IMR-90 (cell line): ENCODE data around the gene AXIN2. TPM values are rescaled to one million over a fixed set of nuclear protein-coding genes. Genes with fewer than 3 reads are reported as not detected.

Experiments used
- ATAC-seq: fragments of 200-7000 bp; cut with Tn5 transposase; 2 replicates; pipeline ENCODE4 v1.9.1; 2020; ENCODE audit warnings: low read depth, mild to moderate bottlenecking, moderate library complexity
- BruUV-seq: library from RNA; stranded (reverse); fragments of 400-500 nt; replicated peaks from 2 replicates; lab custom pipeline; 2021; lab: Mats Ljungman, UMichigan
- CTCF ChIA-PET: fragments of 300-600 bp; formaldehyde crosslinking; extraction: SDS; loops from one replicate; lab custom pipeline; 2021; ENCODE audit warnings: antibody characterized with exemption; lab: Yijun Ruan, JAX
- POLR2A ChIA-PET: fragments of 300-600 bp; sonication (Branson Sonifier 250); formaldehyde crosslinking; loops from one replicate; lab custom pipeline; 2022; ENCODE audit warnings: antibody characterized with exemption; ENCODE audit not compliant: unreplicated experiment; lab: Charles Lee
- DNase-seq: peaks from one replicate; pipeline ENCODE4 v3.0.0; 2013
- H2AFZ ChIP-seq: replicated peaks from 2 replicates; pipeline ENCODE3; 2013; ENCODE audit warnings: low read length, mild to moderate bottlenecking; ENCODE audit not compliant: poor library complexity
- H2AK5ac ChIP-seq: 2 replicates; pipeline ENCODE4 v1.6.1; 2013; ENCODE audit warnings: low read depth, low read length, inconsistent platforms
- H2AK9ac ChIP-seq: replicated peaks from 2 replicates; pipeline ENCODE3; 2013; ENCODE audit warnings: mild to moderate bottlenecking, low read depth, low read length, moderate library complexity; ENCODE audit not compliant: poor library complexity
- H2BK120ac ChIP-seq: 2 replicates; pipeline ENCODE4 v1.6.1; 2013; ENCODE audit warnings: low read depth, low read length, inconsistent platforms
- H2BK15ac ChIP-seq: 3 replicates; pipeline ENCODE4 v1.6.1; 2013; ENCODE audit warnings: low read depth, low read length, inconsistent platforms
- H2BK20ac ChIP-seq: 2 replicates; pipeline ENCODE4 v1.6.1; 2013; ENCODE audit warnings: low read depth, mild to moderate bottlenecking, inconsistent platforms, low read length, moderate library complexity
- H2BK5ac ChIP-seq: 2 replicates; pipeline ENCODE4 v1.6.1; 2013; ENCODE audit warnings: mild to moderate bottlenecking, low read depth, low read length, inconsistent platforms; ENCODE audit not compliant: poor library complexity, severe bottlenecking
- H3K14ac ChIP-seq: replicated peaks from 2 replicates; pipeline ENCODE4 v1.6.1; 2013; ENCODE audit warnings: low read depth, low read length, inconsistent platforms
- H3K18ac ChIP-seq: 2 replicates; pipeline ENCODE4 v1.6.1; 2013; ENCODE audit warnings: low read depth, low read length, control low read depth
- H3K23ac ChIP-seq: 2 replicates; pipeline ENCODE4 v1.6.1; 2013; ENCODE audit warnings: low read depth, low read length, inconsistent platforms
- H3K27ac ChIP-seq: 2 replicates; pipeline ENCODE4 v1.5.1; 2013; ENCODE audit warnings: mild to moderate bottlenecking, control low read depth, low read length; ENCODE audit not compliant: insufficient read depth
- H3K27me3 ChIP-seq: 2 replicates; pipeline ENCODE4 v1.6.1; 2013; ENCODE audit warnings: low read length; ENCODE audit not compliant: control insufficient read depth, insufficient read depth
- H3K36me3 ChIP-seq: 2 replicates; pipeline ENCODE4 v1.6.1; 2013; ENCODE audit warnings: low read length, mixed read lengths; ENCODE audit not compliant: control insufficient read depth, insufficient read depth
- H3K4ac ChIP-seq: 2 replicates; pipeline ENCODE4 v1.6.1; 2013; ENCODE audit warnings: low read depth, low read length, inconsistent platforms
- H3K4me1 ChIP-seq: 2 replicates; pipeline ENCODE4 v1.6.1; 2013; ENCODE audit warnings: low read length, mixed read lengths; ENCODE audit not compliant: control insufficient read depth, insufficient read depth
- H3K4me2 ChIP-seq: 2 replicates; pipeline ENCODE4 v1.6.1; 2013; ENCODE audit warnings: low read depth, mild to moderate bottlenecking, control low read depth, low read length, moderate library complexity
- H3K4me3 ChIP-seq: 2 replicates; pipeline ENCODE4 v1.5.1; 2013; ENCODE audit warnings: low read depth, mild to moderate bottlenecking, control low read depth, low read length, moderate library complexity; ENCODE audit not compliant: insufficient read depth
- H3K56ac ChIP-seq: 2 replicates; pipeline ENCODE4 v1.6.1; 2013; ENCODE audit warnings: low read length, inconsistent platforms; ENCODE audit not compliant: insufficient read depth; ENCODE audit errors: extremely low read depth
- H3K79me1 ChIP-seq, 2 experiments: 2 replicates each; pipeline ENCODE4 v1.6.1; 2013; ENCODE audit warnings: low read length in 2 of 2, inconsistent platforms in 1 of 2, low read depth in 1 of 2
- H3K9ac ChIP-seq: 2 replicates; pipeline ENCODE4 v1.6.1; 2013; ENCODE audit warnings: low read depth, low read length, control low read depth
- H3K9me1 ChIP-seq: 2 replicates; pipeline ENCODE4 v1.6.1; 2013; ENCODE audit warnings: low read length, inconsistent platforms; ENCODE audit not compliant: insufficient read depth
- H3K9me3 ChIP-seq: 2 replicates; pipeline ENCODE4 v1.6.1; 2013; ENCODE audit warnings: low read length; ENCODE audit not compliant: control insufficient read depth, insufficient read depth
- H4K20me1 ChIP-seq: 2 replicates; pipeline ENCODE4 v1.6.1; 2013; ENCODE audit warnings: low read length, inconsistent platforms; ENCODE audit not compliant: insufficient read depth
- H4K5ac ChIP-seq: 2 replicates; pipeline ENCODE4 v1.6.1; 2013; ENCODE audit warnings: mild to moderate bottlenecking, low read depth, low read length, control low read depth
- H4K8ac ChIP-seq, 2 experiments: 2 replicates each; pipeline ENCODE4 v1.6.1; 2013; ENCODE audit warnings: low read depth in 2 of 2, low read length in 2 of 2, control low read depth in 1 of 2, inconsistent platforms in 1 of 2
- H4K91ac ChIP-seq: 2 replicates; pipeline ENCODE4 v1.6.1; 2013; ENCODE audit warnings: low read depth, low read length, inconsistent platforms; ENCODE audit not compliant: insufficient read depth
- BHLHE40 ChIP-seq: fragments of 150-350 bp; IDR thresholded peaks from 2 replicates; pipeline ENCODE4 v1.6.1; 2016; ENCODE audit warnings: mild to moderate bottlenecking, low read depth, low read length
- CEBPB ChIP-seq: IDR thresholded peaks from 2 replicates; pipeline ENCODE4 v1.6.1; 2012; ENCODE audit warnings: low read depth, low read length, improper control_type of control experiment
- CHD1 ChIP-seq: IDR thresholded peaks from 2 replicates; pipeline ENCODE4 v1.6.1; 2012; ENCODE audit warnings: low read depth, low read length, improper control_type of control experiment
- CTCF ChIP-seq: conservative IDR thresholded peaks from 2 replicates; pipeline ENCODE4 v1.5.1; 2012; ENCODE audit warnings: mild to moderate bottlenecking, low read depth, low read length, improper control_type of control experiment
- FOS ChIP-seq: fragments of 150-350 bp; IDR thresholded peaks from 2 replicates; pipeline ENCODE4 v1.6.1; 2016; ENCODE audit warnings: low read depth, low read length
- MAZ ChIP-seq: IDR thresholded peaks from 2 replicates; pipeline ENCODE4 v1.6.1; 2012; ENCODE audit warnings: low read depth, mild to moderate bottlenecking, low read length, improper control_type of control experiment, moderate library complexity, borderline replicate concordance
- MXI1 ChIP-seq: IDR thresholded peaks from 2 replicates; pipeline ENCODE4 v1.6.1; 2012; ENCODE audit warnings: low read depth, mild to moderate bottlenecking, low read length, moderate library complexity, borderline replicate concordance
- NFE2L2 ChIP-seq: fragments of 150-350 bp; IDR thresholded peaks from 2 replicates; pipeline ENCODE4 v1.6.1; 2016; ENCODE audit warnings: low read depth, mild to moderate bottlenecking, low read length
- POLR2A ChIP-seq: IDR thresholded peaks from 2 replicates; pipeline ENCODE4 v1.6.1; 2012; ENCODE audit warnings: mild to moderate bottlenecking, low read depth, low read length
- RAD21 ChIP-seq: IDR thresholded peaks from 2 replicates; pipeline ENCODE4 v1.6.1; 2012; ENCODE audit warnings: low read length, improper control_type of control experiment
- RCOR1 ChIP-seq: IDR thresholded peaks from 2 replicates; pipeline ENCODE4 v1.6.1; 2012; ENCODE audit warnings: mild to moderate bottlenecking, low read length, improper control_type of control experiment; ENCODE audit not compliant: insufficient replicate concordance
- RFX5 ChIP-seq: IDR thresholded peaks from 2 replicates; pipeline ENCODE4 v1.8.0; 2012; ENCODE audit warnings: low read depth, mild to moderate bottlenecking, low read length, moderate library complexity
- SMC3 ChIP-seq: fragments of 150-350 bp; IDR thresholded peaks from 2 replicates; pipeline ENCODE4 v1.6.1; 2016; ENCODE audit warnings: low read depth, mild to moderate bottlenecking, antibody characterized with exemption, low read length, moderate library complexity
- USF2 ChIP-seq: fragments of 150-350 bp; IDR thresholded peaks from 2 replicates; pipeline ENCODE4 v1.6.1; 2017; ENCODE audit warnings: mild to moderate bottlenecking, antibody characterized with exemption, low read length, low read depth
- dilution Hi-C: fragments of 300-500 bp; cut with HindIII; formaldehyde crosslinking; loops from one replicate; pipeline ENCODE4 v1.14.3; 2018; ENCODE audit warnings: low sequenced_read_pairs; ENCODE audit not compliant: unreplicated experiment
- in situ Hi-C: fragments of 300-500 bp; cut with MboI; formaldehyde crosslinking; loops from 3 replicates; pipeline ENCODE4 v1.14.3; 2019; ENCODE audit warnings: low sequenced_read_pairs, inconsistent platforms, mixed read lengths
- intact Hi-C: fragments of 100-400 bp; cut with micrococcal nuclease; formaldehyde crosslinking; loops from 2 replicates; pipeline ENCODE4 v1.10.0; 2022
- polyA plus RNA-seq, 3 experiments: library from polyadenylated mRNA; depleted of rRNA; stranded (reverse); fragments of >200 nt; gene quantifications; 2 replicates each; pipeline ENCODE4 v1.2.3, GENCODE V29; 2012; ENCODE audit warnings: low replicate concordance in 1 of 3
- total RNA-seq: library from RNA; depleted of rRNA; stranded (reverse); fragments of >200 nt; gene quantifications from 2 replicates; pipeline ENCODE4 v1.2.3, GENCODE V29; 2012
- TF ChIP-seq, protein P1 (sequence below): fragments of 150-350 bp; IDR thresholded peaks from 2 replicates; pipeline ENCODE4 v1.6.1; 2016; ENCODE audit warnings: low read depth, mild to moderate bottlenecking, low read length, moderate library complexity, borderline replicate concordance

The AXIN2 gene
- total and polyA plus RNA-seq, 2 of the 4 experiments (the other 2 are of a cell fraction) = 0.91 to 1.8 TPM

DNA sequence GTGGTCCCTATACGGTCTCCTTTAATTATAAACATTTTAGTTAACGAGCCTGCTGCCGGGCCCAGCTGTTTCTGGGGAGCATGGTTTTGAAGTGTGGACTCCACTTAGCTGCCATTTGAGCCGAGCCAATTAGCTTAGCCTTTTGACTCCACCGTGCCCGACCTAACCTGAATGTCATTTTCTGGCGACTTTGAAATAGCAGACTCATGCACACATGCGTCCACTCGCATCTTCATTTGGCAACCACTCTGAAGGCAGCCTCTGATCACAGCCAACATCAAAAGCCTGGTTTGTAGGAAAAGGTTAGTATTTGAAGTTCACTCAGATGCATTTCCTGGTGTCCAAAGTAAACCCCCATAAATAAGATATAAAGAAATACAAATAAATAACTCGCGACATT lies 16.8 kb downstream of the AXIN2 start (continued):
- TF ChIP-seq RFX5 (no peak), MAZ (no peak), SMC3 (no peak)

DNA sequence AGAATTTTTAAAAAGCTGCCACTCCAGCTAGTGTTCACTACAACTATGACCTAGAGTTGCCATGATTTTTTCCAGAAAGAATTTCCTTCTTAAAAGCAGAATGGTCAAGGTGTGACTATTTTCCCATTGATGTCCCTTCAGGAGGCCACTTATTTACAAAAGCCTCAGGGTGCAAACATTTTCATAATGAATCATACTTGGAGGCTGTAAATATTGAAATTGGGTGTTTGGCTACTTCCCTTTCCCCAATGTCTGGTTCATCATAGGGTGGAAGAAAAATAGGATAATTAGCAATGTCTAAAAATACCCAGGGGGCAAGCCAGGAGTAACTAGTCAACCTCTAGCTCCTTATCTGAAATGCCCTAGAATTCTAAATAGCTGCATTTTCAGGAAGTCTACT lies 18.8 kb downstream of the AXIN2 start:
- no TSS peak for BruUV-seq
- no peak overlapping the region for H2AFZ ChIP-seq
- H4K91ac ChIP-seq = no peak overlapping the region
- H4K5ac ChIP-seq = no peak overlapping the region
- no peak overlapping the region for H2BK5ac ChIP-seq
- no peak for DNase-seq
- no peak overlapping the region for H3K4me2 ChIP-seq
- H3K9me1 ChIP-seq = peaks cover 3% of the 10 kb centered on the region; the same call in 1 of the 2 replicates
- ChIA-PET POLR2A (no interaction called here), CTCF (no interaction called here)
- no peak overlapping the region for H4K8ac ChIP-seq
- no peak overlapping the region for H2AK9ac ChIP-seq
- H4K20me1 ChIP-seq = no peaks in the 10 kb centered on the region
- H3K4ac ChIP-seq = no peak overlapping the region
- H2BK15ac ChIP-seq = no peak overlapping the region
- in situ Hi-C loops (no loop called here), intact Hi-C loops (no loop called here), dilution Hi-C loops (no loop called here)
- peaks cover 14% of the 10 kb centered on the region; the same call in 1 of the 2 replicates for H3K36me3 ChIP-seq
- H3K9ac ChIP-seq = no peak overlapping the region
- H2BK120ac ChIP-seq = no peak overlapping the region
- H3K27ac ChIP-seq = no peak overlapping the region
- H3K14ac ChIP-seq = no peak overlapping the region
- H2AK5ac ChIP-seq = no peak overlapping the region
- H3K23ac ChIP-seq = no peak overlapping the region
- H3K18ac ChIP-seq = no peak overlapping the region
- ATAC-seq = no peak
- H3K4me3 ChIP-seq = no peak overlapping the region
- no peaks in the 10 kb centered on the region for H3K9me3 ChIP-seq
- H3K27me3 ChIP-seq = no peaks in the 10 kb centered on the region
- no peaks in the 10 kb centered on the region for H3K79me1 ChIP-seq
- peaks cover 5% of the 10 kb centered on the region; the same call in 1 of the 2 replicates for H3K4me1 ChIP-seq
- H3K56ac ChIP-seq = no peak overlapping the region
- H2BK20ac ChIP-seq = no peak overlapping the region
- TF ChIP-seq FOS (no peak), SMC3 (no peak), CTCF (no peak), NFE2L2 (no peak), CEBPB (no peak), MAZ (no peak), CHD1 (no peak), BHLHE40 (no peak), RFX5 (no peak), RAD21 (no peak), USF2 (no peak), POLR2A (no peak), RCOR1 (no peak), MXI1 (no peak)
- TF ChIP-seq, protein P1, sequence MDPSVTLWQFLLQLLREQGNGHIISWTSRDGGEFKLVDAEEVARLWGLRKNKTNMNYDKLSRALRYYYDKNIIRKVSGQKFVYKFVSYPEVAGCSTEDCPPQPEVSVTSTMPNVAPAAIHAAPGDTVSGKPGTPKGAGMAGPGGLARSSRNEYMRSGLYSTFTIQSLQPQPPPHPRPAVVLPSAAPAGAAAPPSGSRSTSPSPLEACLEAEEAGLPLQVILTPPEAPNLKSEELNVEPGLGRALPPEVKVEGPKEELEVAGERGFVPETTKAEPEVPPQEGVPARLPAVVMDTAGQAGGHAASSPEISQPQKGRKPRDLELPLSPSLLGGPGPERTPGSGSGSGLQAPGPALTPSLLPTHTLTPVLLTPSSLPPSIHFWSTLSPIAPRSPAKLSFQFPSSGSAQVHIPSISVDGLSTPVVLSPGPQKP = no peak
